ENCODE results near the gene AFMID.

AFMID gene

DNA sequence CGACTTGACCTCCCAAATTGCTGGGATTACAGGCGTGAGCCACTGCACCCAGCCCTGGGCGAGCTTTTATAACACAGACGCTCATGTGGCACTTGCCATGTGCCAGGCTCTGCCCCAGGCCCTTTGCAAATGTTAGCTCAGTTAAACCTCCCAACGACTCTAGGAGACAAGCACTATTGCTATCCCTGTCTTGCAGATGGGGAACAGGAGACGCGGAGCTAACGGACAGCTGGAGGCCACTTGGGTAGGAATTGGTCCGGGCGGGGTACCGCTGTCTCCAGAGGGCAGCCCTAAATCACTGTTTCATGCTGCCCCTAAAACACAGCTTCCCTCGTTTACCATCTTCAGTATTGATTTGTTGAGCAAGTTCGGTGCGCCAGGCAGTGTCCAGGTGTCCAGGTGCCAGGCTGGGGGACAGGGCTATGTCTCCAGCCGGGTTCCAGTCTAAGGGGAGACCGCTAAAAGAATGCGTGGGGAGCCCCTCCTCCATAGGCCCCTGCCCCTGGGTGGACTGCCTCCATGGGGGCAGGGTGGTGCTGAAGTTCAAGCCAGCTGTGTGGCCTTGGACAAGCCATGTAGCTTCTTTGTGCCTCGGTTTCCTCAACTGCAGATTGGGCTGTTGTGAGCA is 68.0 kb downstream of the AFMID start:
- DNase-seq (ENCODE audit: low read depth) = no peak

DNA sequence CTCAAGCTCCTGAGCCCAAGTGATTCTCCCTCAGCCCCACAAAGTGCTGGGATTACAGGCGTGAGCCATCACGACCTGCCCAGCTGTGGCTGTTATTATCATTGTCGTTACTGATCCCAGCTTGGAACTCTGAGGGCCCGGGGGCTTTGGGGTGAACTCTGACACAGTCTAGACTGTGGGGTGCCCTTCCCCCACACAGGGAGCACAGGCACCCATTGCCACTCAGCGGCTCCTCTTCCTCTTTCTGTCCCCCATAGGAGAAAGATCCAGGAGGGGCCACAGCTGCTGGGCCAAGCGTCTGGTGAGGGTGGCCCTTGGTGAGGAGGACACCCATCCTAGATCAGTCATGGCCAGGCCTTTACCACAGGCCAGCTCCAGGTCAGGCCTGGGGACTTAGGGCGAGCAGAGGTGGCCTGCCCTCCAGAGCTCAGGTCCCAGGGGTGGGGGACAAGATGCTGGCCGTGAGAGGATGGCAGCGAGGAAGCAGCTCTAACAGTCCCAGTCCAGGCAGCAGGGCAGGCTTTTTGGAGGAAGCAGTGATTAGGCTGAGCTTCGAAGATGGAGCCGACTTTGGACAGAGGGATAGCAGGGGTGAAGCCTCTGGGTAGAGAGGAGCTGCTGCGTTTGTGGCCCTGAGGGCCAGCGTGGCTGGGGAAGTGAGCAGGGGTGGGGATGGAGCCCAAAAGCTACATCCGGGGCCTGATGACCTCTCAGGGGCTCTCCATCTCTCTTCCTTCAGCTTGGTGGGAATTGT is 69.0 kb downstream of the AFMID start:
- no peak for DNase-seq (ENCODE audit: low read depth)

DNA sequence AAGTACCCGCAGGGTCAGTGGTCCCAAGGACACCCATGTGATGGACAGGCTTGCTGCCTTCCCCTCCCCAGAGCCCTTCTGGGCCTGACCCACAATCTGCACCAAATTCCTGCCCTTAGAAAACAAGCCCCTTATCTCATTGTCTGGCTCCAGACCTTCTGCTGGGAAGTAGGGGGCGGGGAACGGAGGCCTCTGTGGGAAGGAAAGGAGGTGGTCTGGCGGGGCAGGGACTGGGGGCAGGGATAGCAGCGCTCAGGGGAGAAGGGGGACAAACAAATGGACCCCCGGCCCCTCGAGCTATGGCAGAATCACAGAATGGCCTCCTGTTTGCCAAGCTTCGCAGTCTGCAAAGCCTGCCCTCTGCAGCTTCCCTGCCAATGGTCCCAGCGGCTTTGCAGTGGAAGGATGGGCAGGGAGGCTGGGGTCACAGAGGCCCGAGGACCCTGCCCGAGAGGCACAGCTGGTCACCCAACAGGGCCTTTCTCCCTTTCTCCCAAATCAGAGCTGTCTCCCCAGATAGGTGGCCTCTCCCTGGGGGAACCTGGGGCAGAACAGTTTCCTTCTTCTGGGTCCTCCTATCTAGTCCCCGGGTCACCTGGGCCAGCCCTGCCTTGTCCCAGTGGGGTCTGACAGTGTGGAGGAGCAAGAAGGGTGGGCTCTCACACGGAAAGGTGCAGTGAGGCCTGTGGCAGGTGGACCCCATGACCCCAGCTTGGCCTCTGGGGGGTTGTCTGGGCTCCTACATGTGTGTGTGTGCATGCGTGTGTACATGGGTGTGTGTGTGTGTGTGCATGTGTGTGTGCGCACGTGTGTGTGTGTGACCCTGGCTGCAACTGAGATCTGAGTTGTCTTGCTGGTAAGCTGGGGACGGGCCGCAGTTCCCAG is 69.8 kb downstream of the AFMID start:
- no peak for DNase-seq (ENCODE audit: low read depth)
